GM20431 (cell line): ENCODE results near the gene SEMA3A.

Experiments used
- in situ Hi-C: fragments of 300-500 bp; cut with MseI, MboI; formaldehyde crosslinking; loops from one replicate; pipeline ENCODE4 v1.15.0; 2020; ENCODE audit warnings: low sequenced_read_pairs; ENCODE audit not compliant: unreplicated experiment

SEMA3A gene

GRCh38 chr7:84113906-84114850, 80.4 kb downstream of the SEMA3A start:
- in situ Hi-C loops, result no loop called here

DNA sequence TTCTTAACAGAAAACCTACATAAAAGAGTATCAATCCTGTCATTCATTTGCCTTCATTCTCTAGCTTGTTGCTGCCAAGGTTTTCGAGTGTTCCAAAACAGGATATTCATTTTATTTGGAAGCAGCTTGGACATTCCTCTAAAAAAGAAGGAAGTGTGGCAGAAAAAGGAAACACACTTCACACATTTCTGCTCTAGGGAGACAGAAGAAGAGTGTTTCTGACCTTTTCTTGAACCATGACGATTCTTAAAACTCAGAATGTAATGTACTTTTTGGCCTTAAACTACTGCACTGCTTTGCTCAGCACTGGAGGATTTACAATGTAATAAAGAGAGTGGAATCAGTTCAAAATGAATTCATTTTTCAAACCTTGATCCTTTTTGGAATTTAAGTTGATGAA, 81.3 kb downstream of the SEMA3A start:
- in situ Hi-C loops, result no loop called here

DNA sequence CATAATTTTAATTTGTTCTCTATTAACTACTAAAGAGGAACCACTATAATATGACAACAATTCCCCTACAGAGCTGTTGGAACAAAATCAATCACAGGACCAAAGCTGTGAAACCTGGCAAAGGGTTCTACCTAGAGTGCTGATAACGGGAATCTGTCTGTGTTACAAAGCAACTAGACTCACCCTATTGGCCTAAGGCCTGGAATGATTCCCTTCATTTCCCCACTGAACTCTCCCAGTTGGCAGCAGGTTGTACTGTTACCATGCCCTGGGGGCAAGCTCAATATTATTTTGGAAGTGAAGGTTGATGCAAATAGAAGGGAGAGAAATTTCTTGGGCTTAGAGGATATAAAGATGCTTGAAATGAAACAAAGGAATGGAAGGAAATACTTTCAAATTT, 81.8 kb downstream of the SEMA3A start:
- in situ Hi-C loops, result no loop called here

- in situ Hi-C loops, result no loop called here
These were observed 82.7 kb downstream of the SEMA3A start for GRCh38 chr7:84111842-84112241.

- in situ Hi-C loops, result no loop called here
These were observed 84.2 kb downstream of the SEMA3A start for GRCh38 chr7:84110400-84110799.

DNA sequence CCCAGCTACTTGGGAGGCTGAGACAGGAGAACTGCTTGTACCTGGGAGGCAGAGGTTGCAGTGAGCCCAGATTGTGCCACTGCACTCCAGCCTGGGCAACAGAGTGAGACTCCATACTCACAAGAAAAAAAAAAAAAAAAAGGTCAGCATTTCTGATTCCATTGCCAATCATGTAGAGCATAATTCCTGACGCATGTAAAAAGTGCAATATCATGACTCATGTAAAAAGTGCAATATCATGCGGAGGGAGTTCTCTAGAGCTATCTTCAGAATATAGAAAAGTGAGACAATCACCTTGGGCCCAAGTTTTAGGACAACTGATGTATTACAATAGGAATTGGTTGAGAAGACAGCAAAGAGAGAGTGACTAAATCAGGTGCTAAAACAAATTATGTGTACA, 85.8 kb downstream of the SEMA3A start:
- in situ Hi-C loops, result no loop called here

DNA sequence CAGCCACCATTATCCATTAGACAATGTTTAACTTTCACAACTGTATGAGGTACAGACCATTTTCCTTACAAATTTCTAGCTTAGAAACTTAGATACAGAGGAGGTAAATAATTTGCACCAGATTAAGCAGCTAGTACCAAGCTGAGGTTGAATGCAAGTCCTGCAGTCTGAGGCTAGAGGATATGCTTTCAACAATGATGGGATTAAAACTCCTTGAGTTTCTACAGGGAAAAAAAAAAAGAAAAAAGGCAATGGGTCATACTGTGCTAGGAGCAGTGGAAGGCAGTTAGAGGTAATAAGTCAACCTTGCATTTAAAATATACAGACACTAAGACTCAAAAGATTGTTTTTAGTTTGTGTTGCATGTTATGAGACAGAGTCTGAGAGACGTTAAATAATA, 86.5 kb downstream of the SEMA3A start:
- in situ Hi-C loops, result no loop called here

DNA sequence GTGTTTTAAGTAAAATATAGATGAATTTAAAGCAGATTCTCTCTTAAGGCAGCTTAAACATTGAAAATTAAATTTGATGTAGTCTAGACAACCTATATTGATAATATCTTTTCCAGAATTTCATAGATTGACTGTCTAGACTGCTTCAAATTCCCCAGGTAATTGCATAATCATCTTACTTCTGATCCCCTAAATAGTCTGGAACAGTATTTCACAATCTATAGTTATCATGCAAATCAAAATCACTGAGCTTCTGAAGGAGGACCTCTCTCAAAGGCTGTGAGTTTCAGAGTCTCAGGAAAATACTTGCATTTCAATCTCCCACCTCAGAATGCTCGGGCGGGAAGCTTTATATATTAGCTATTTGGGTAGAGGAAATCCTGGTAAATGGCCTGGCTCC, 87.3 kb downstream of the SEMA3A start:
- in situ Hi-C loops, result no loop called here

DNA sequence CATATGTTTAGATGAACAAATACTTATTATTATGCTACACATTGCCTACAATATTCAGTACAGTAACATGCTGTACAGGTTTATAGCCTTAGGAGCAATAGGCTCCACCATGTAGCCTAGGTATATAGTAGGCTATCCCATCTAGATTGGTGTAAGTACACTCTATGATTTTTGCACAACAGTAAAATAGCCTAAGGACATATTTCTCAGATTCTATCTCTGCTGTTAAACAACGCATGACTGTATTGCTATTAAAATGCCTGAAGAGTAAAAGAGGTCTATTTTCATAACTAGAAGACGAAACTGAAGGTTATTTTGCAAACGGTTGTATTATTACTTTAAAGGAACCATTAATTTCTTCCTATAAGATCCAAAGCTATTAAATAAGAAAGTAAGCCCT, 88.3 kb downstream of the SEMA3A start:
- in situ Hi-C loops, result no loop called here

DNA sequence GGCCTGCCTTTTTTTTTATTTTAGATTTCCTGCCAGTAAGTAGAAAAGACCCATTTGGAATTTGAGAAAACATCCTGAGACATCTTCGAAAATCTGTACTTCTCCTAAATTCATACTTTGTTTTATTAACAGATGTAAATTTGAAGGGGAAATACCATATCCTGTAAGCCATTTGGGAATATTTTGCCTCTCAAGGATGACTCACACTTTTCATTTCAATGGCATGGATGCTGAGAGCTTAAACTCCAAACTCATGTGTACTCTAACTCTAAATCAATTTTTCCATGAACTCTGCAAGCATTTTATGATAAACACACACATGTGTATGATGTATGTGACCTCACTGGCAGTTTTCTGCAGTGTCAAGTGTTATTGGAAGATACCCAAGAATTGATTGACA, 89.0 kb downstream of the SEMA3A start:
- in situ Hi-C loops, result no loop called here

- in situ Hi-C loops, result no loop called here
These were observed 89.8 kb downstream of the SEMA3A start for GRCh38 chr7:84104826-84105225.

DNA sequence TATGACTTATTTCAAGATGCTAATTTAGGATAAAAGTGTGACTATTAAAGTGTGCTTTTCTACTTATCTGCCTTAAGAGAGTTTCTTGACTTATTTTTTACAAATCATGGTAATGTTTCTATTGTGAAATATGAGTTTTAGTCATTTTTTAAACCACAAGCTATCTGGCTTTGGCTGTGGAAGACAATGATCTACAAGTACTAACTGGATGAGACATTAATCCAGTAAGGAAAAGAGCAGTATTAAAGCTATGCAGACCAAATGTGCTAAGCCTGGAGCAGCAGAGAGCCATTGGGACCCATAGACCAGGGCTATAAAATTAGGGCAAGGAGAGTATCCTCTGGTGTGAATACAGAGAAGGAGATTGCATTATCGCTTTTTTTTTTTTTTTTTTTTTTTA, 92.4 kb downstream of the SEMA3A start:
- in situ Hi-C loops, result no loop called here

GRCh38 chr7:84100866-84101265, 93.7 kb downstream of the SEMA3A start:
- in situ Hi-C loops, result no loop called here

GRCh38 chr7:84095971-84096370, 98.6 kb downstream of the SEMA3A start:
- in situ Hi-C loops, result no loop called here

DNA sequence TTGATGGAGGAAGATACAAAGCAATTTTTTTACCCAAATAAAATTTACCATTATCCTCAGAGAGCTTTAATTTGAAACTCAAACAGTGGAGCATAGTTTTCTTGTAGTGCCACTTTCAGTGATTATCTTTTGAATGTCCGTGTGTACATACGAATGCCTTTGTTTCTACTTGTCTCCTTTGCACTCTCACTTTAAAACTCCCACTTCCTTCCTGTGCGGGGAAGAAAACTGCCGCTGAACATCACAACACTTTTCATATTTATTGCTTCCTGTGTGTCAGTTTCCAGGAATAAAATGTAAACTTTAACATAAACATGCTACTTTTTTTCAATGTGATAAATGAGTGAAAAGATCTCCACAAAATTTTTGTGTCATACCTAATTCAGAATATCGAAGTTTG, 102.4 kb downstream of the SEMA3A start:
- in situ Hi-C loops, result no loop called here

GRCh38 chr7:84091318-84091717, 103.3 kb downstream of the SEMA3A start:
- in situ Hi-C loops, result no loop called here

DNA sequence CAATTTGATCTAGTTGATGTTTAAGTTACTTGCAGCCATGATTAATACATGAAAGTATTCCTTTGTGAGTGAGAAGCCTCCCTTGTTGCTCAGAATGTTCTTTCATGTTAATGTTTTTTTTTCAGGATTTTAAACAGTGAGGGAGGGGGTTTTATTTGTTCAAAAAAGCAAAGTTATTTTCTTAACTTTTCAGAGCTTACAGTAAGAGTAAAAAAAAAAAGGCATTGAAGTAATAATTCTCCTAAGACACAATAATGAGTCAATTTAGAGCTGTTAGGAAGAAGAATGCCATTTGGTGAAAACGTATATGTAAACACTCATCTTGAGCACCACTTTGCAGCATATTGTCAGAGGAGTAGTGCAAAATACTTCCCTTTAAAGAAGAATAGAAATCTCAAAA, 105.8 kb downstream of the SEMA3A start:
- in situ Hi-C loops, result no loop called here

DNA sequence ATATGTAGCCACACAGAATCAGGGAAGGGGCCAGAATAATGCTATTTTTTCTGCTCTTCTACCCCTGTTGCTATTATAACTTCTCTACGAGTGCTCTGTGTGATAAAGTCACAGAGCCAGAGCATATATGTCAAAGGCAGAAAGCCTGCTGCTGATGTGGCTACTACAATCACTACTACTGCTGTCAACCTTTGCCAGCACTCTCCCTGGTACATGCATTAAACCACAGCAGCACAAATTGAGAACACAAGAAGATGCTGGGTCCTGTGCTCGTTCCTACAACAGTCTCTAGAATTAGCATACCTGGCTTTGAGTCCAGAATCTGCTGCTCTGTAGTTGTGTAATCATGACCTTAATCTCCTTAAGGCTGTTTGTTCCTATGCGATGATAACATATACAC, 108.6 kb downstream of the SEMA3A start:
- in situ Hi-C loops, result no loop called here

DNA sequence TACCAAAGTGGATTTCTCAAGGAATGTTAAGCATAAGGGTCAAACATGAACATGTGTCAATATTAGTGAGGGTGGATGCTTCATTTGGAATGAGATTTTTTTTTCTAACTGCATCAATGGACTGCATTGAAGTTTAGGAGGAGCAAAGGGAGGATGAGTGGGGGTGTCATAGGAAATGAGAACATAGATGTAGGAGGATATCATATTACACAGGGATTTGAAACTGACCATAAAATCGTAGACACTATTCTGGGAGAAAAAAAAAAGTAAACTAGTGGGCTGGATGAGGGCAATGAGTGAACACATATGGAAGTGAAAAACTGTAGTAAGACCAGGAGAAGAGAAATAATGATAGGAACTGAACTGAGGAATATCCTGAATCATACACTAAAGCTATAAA, 109.4 kb downstream of the SEMA3A start:
- in situ Hi-C loops, result no loop called here

DNA sequence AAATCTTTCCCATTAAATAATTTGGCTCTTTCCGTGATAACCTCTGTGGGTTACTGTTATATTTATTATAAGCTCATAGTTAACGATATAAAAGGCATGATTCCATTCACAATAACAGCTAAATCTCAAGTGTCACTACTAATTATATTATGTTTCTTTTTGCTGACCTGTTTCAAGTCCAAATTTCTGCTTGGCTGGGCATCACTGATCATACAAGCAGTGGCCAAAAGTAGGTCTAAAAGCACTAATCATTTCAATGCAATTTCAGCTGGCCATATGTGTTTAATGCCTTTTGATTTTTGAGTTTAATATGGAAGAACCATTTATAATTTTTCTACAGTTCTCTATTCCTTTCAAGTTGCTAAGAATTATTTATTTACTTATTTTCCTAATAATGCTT, 110.7 kb downstream of the SEMA3A start:
- in situ Hi-C loops, result no loop called here

DNA sequence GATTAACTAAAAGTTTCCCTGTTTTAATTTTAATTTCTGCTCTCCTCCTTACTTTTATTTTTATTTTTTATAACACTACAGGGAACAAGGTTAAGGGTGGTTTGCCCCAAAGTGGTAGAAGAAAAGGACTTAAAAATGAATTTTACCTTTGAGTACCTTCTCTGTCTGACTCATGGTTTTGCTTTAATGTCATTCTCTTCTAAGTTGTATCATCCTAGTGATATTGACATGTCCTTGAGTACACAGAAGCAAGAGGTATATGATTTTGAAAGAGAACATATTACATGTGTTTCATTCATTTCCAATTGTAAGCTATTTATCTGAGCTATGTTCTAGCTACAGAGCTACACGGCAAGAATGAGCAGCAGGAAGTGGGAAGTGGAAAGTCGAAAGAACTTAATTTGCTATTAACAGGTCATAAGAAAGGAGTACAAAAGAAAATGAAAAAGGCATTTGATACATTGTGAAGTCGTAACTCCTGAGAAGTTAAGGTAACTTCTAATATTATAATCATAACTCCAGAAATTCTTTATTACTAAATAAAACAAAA, 112.5 kb downstream of the SEMA3A start:
- in situ Hi-C loops, result no loop called here

DNA sequence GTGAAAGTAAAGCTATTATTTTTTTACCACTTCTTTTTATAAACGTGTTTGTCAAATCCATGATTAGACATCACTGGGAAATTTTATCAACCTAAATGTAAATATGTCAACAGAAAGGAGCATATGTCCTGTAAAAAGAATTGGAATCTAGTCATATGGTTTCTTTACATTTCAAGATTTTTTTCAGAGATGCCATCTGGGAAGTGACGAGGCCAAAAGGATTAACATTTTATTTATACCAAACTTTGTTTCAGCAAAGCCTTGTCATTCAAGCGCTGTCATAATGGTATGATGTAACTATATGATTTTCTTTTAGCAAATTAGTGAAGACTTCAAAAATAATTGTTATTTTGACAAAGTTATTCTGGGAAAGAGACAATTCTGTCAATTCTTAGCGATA, 117.3 kb downstream of the SEMA3A start:
- in situ Hi-C loops, result no loop called here
